Inferior parietal cortex (tissue), 1 donor: ENCODE results near the gene WFIKKN1.

Experiments
- DNase-seq: peaks from one replicate; pipeline ENCODE4 v3.0.0-alpha.2; 2016; ENCODE audit errors: extremely low spot score

The WFIKKN1 gene

DNA sequence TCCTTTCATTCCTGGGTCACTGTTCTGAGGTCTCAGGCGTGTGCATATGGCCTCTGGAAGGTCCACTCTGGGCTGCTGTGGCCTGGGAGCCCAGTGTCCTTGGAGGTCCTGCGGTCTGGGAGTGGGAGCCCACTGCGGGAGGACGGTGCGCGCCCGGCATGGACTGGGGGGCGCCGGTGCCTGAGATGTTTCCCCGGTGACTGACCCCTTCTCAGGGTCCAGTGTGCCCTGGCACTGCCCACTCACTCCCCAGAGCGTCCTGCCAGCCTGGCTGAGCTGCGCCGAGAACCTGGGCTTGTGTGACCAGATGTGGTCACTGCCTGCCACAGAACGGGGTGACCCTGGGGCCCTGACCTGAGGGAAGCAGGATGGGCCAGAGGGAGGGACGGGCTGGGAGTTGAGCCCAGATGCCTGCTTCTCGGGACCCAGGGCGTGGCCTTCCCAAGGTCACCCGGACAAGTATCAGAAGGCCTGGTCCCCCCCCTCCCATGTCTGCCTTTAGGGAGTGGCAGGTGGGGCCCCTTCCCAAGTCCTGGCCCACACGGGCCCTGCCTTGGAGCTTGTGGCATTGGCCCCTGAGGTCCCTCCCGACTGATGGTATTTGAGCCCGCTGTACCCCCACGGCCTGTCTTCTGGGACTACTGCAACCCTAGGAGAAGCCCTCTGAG, 43.6 kb downstream of the WFIKKN1 start:
- DNase-seq: no peak

DNA sequence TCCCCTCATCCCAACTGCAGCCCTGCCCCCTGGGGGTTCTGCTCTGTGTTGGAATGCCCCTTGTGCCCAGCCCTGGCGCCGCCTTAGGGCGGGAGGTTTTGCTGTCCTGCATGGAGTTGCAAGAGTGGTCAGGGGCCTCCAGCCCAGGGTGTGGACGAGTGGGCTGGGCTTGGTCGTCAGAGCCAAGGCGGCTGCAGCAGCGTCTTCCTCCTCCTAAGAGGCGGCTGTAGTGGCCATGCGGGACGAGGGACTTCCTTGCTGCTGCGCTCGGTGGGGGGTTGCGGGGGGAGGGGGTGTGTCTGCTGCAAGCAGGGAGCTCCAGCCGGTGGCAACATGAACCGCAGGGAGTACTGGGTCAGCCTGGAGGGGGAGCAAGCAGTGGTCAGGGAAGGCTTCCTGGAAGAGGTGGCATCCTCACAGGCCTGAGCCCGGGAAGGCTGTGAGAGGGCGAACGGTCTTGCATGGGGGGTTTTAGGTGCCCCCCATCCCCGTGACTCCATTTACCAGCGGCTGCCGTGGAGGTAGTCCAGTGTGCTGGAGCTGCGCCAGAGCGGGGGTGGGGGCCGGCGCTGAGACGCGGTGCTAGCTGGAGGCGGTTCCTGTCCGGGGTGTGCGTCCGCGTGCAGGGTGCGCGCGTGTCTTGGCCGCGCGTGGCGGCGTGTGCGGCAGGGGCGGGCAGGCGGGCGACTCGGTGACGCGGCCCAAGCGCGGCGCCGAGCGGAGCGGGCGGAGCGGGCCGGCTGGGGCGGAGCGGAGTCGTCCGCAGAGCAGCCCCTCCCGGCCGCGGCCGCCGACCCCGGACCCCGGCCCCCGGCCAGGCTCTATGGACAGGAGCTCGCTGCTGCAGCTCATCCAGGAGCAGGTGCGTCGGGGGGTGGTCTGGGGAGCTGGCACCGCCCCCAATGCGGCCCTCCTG, 44.4 kb downstream of the WFIKKN1 start, which contains the start of gene RHBDL1:
Gene RHBDL1 (plus strand): TSS at position 704 of the 916 bp plus-strand sequence. CDS start 120 bp downstream, at position 824.
- DNase-seq: peak; percentile 20

DNA sequence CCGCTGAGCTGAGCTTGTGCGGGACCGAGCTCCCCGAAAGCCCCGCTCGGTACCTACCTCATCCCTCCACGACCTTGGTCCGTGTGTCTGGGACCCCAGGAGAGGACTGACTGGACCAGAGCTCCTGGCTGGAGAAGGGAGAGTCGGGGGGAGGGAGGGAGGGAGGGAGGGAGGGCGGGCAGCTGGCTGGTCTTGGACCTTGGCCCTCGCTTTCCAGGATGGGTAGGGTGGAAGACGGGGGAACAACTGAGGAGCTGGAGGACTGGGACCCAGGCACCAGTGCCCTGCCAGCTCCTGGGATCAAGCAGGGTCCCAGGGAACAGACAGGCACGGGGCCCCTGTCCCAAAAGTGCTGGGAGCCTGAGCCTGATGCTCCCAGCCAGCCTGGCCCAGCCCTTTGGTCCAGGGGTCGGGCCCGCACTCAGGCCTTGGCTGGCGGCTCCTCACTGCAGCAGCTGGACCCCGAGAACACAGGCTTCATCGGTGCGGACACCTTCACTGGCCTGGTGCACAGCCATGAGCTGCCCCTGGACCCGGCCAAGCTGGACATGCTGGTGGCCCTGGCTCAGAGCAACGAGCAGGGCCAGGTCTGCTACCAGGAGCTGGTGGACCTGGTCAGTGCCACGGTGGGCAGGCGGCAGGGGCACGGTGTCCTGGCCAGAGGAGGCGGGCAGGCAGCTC, 45.2 kb downstream of the WFIKKN1 start:
- DNase-seq: no peak

DNA sequence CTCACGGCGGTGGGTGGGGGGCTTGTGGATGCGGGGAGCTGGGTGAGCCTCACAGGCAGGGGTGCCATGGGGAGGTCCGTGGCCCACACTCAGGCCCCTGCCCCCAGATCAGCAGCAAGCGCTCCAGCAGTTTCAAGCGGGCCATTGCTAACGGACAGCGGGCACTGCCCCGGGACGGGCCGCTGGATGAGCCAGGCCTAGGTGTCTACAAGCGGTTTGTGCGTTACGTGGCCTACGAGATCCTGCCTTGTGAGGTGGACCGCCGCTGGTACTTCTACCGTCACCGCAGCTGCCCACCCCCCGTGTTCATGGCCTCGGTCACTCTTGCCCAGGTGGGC, 45.7 kb downstream of the WFIKKN1 start:
- DNase-seq: no peak

DNA sequence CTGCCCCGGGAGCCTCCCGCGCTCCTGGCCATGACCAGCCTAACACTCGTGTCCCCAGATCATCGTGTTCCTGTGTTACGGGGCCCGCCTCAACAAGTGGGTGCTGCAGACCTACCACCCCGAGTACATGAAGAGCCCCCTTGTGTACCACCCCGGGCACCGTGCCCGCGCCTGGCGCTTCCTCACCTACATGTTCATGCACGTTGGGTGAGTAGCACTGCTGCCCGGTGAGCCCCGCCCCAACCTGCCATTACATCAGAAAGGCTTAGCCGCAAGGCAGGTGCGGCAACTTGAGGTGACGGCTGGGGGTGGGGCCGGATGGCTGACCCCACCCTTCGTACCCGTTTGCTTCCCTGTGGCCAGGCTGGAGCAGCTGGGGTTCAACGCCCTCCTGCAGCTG, 46.1 kb downstream of the WFIKKN1 start:
- DNase-seq: no peak

DNA sequence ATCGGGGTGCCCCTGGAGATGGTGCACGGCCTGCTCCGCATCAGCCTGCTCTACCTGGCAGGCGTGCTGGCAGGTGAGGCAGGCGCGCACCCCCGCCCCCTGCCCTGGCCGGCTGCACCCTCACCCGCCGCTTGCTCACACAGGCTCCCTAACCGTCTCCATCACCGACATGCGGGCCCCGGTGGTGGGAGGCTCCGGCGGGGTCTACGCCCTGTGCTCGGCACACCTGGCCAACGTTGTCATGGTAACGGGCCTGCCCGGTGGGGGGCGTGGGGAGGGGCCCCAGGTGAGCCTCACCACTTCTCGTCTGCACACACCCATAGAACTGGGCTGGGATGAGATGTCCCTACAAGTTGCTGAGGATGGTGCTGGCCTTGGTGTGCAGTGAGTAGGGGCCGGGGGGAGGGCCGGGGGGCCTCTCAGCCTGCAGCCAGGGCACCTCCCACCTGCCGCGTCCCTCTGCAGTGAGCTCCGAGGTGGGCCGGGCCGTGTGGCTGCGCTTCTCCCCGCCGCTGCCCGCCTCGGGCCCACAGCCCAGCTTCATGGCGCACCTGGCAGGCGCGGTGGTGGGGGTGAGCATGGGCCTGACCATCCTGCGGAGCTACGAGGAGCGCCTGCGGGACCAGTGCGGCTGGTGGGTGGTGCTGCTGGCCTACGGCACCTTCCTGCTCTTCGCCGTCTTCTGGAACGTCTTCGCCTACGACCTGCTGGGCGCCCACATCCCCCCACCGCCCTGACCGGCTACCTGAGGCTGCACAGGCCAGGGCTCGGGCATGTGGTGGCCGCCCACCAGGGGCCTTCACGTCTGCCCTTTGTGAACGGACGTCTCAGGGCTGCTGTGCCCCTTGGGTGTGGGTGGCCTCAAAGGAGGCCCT, 46.8 kb downstream of the WFIKKN1 start:
- no peak for DNase-seq

DNA sequence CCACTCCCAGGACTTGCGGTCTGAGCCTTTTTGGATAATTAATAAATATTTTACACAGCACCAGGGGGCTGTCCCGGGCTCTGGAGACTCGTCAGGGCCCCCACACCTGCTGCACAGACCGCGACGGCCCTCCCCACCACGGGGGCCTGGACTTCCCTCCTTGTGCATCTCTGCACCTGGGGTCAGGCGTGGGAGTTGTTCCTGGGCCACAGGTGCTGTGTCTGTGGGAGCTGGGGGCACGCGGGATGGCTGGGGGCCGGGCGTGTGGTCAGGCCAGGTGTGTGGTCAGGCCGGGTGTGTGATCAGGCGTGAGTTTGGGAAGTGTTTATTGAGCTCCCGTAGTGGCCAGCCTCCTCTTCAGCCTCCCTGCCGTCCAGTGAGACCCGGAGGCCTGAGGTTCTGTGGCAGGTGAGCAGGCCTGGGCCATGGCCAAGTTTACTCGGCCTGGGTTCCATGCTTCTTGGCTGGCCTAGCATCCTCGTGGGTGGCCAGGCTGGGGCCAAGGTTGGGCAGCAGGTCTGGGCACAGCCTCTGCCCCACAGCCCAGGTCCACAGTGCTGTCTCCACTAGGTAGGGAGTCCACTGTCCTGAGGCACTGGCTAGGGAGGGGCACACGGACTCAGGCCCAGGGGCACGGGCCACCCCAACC, 47.5 kb downstream of the WFIKKN1 start:
- no peak for DNase-seq

DNA sequence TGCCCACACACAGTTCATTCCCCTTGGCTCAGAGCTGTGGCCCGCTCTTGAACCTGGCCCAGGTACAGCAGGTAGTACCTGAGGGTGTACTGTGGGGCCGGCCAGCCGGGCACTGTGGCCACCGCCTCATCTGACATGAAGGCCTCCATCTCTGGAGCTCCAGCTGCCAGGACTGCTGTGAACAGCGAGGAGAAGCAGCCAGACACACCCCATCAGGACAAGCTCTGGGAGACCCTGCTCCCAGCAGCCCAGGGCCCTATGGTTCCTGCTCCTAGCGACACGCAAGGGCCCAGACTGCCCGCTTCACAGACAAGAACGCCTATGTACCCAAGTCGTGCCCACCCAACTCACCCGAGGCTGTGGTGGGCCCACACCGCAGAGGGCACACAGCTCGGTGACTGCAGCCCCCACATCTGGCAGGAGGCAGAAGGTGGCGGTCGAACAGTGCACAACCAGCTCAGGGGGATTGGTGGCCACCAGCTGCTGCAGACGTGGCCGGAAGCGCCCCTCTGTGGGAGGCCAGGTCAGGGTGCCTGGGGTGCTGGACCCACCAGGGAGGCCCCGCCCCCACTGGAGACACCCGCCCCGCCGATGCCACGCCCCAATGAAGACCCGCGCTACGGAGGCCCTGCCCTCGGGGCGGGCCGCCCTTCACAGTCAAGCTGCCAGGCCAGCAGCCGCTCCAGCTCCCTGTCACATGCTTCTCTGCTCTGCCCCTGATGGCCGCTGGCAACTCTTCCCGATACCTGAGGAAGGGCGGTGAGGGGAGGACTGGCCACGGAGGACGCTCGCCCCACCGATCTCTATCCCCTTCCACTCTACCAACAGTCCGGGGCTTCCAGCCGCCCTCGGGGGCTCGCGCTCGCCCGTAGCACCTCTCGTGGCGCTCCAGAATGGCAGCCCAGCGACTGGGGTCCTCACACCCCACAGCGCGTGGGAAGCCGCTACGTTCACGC, 48.4 kb downstream of the WFIKKN1 start:
- DNase-seq: no peak

DNA sequence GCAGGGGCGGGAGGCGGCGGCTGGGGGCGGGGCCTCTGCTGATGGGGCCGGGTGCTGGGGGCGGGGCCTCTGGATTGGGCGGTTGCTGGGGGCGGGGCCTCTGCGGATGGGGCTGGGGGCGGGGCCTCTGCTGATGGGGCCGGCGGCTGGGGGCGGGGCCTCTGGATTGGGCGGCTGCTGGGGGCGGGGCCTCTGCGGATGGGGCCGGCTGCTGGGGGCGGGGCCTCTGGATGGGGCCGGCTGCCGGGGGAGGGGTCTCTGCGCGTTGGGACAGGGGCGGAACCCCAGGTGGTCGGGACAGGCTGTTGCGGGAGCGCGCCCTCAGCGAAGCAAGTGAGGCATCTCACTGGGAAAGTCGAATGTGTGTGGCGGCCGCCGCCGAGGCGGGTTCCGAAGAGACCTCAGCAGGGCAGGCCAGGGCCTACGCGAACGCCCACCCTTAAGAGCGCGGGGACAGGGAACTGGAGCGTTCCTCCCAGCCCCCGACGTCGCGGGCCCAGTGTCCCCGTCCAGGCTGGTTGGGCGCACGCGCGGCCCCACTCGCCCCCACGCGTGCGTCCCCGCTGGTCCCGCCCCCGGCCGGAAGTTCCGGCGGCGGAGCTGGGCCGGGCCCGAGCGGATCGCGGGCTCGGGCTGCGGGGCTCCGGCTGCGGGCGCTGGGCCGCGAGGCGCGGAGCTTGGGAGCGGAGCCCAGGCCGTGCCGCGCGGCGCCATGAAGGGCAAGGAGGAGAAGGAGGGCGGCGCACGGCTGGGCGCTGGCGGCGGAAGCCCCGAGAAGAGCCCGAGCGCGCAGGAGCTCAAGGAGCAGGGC, 49.2 kb downstream of the WFIKKN1 start, which contains the start of gene STUB1:
Gene STUB1 (plus strand): TSS at position 597 of the 811 bp plus-strand sequence. CDS start 116 bp downstream, at position 713.
- peak; percentile 75 for DNase-seq

DNA sequence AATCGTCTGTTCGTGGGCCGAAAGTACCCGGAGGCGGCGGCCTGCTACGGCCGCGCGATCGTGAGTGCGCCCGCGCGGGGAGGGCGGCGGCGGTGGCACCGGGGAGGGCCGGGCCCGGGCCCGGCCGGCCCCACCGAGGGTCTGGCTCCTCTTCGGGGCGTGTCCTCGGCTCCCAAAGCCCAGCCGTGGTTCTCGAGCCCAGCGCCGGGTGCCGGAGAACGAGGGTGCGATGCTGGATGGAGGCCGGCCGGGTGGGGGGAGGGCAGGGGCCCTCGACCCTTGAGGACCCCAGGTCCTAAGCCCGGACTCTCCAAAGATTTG, 49.8 kb downstream of the WFIKKN1 start:
- DNase-seq: no peak

DNA sequence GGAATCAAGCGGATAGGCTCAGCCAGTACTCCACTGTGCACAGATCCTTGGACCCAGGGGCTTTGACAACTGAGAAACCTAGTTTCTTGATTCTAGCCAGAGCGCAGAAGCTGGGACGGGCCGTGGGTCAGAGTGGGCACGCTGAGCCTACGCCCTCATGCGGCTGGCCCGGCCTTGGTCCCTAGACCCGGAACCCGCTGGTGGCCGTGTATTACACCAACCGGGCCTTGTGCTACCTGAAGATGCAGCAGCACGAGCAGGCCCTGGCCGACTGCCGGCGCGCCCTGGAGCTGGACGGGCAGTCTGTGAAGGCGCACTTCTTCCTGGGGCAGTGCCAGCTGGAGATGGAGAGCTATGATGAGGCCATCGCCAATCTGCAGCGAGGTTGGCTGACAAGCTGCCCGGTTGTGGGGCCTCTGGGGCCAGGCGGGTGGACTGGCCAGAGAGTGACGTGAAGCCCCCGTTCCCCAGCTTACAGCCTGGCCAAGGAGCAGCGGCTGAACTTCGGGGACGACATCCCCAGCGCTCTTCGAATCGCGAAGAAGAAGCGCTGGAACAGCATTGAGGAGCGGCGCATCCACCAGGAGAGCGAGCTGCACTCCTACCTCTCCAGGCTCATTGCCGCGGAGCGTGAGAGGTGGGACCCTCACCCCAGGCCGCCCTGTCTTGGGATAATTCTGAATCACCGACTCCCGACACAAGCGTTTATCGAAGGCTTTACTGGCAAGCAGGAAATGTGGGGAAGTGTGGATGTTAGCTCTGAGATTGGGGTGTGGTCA, 50.4 kb downstream of the WFIKKN1 start:
- DNase-seq: no peak

DNA sequence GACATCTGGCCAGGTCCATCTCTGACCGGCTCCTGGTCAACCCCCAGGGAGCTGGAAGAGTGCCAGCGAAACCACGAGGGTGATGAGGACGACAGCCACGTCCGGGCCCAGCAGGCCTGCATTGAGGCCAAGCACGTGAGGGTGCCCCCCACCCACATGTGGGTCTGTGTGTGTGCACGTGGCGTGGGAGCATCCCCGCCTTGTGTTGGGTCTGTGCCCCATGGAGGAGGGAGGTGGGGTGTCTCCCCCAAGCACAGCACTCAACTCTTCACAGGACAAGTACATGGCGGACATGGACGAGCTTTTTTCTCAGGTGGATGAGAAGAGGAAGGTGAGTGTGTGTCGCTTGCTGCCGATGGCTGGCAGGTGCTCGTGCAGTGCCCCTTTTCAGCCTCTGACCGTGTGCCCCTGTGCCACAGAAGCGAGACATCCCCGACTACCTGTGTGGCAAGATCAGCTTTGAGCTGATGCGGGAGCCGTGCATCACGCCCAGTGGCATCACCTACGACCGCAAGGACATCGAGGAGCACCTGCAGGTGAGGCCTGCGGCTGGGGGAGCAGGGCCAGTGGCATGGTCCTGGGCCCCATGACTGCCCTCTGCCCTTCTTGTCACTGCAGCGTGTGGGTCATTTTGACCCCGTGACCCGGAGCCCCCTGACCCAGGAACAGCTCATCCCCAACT, 51.1 kb downstream of the WFIKKN1 start:
- DNase-seq: no peak

DNA sequence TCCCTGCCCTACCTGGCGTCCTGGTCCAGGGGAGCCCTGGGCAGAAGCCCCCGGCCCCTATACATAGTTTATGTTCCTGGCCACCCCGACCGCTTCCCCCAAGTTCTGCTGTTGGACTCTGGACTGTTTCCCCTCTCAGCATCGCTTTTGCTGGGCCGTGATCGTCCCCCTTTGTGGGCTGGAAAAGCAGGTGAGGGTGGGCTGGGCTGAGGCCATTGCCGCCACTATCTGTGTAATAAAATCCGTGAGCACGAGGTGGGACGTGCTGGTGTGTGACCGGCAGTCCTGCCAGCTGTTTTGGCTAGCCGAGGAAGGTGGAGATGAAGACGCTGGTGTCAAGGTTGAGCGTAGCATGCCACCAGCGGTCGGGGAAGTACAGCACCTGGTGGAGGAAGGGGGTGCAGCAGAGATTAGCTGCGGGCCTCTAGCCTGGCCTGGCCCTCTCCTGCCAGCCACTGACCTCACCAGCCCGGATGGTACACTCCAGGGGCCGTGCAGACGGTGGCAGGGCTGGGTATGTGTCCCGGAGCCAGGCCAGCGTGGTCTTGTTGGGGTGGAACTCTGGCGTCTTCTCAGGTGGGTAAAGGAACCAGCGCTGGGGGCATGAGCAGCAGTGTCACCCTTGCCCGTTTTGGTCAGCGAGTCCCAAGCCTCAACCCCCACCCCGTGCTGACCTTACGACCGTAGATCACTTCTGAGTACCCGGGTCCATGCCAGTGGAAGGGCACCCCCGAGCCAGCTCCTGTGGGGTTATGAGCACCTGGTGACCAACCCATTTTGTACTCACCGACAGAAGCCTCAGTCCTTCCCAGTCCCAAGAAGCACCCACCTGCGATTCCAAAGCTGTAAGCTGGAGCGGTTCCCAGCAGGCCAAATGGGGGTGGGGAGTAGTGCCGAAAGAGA, 52.0 kb downstream of the WFIKKN1 start:
- DNase-seq: no peak

DNA sequence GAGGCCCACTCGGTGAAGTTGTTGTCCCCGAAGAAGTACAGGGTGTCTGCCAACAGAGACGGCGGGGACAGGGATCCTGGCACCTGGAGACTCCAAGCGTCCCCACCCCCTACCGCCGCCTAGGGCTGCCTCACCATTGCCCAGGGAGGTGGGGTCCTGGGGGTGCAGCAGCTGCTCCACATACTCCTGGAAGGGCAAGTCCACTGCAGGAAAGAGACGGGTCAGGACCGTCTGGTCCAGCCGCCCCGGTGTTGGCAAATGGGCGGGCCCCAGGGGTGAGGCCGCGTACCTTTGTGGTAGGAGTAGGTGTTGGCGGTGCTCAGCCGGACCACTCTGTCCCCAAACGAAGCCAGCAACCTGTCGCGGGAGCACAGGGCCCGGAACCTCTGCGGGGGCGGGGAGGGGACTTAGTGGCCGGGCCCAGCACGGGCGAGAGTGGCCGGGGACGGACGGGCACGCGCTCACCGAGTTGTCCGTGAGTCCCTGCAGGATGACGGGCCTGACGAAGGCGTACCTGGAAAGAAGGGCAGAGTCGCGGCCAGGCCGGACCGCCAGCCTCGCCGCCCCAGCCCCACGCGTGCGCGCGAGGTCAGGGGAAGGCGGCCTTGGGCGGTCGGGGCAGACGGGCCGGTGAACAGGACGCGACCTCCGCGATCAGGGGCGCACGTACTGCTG, 52.7 kb downstream of the WFIKKN1 start:
- DNase-seq: no peak
